HepG2 (cell line): ENCODE data around the gene ST8SIA6.

ENCODE experiments used
- HIVEP1 ChIP-seq: sonication (generic); formaldehyde crosslinking; IDR thresholded peaks from 2 replicates; pipeline ENCODE4 v1.4.0; 2020; ENCODE audit warnings: mild to moderate bottlenecking, missing genetic modification reagents
- TBP ChIP-seq: sonication (generic); formaldehyde crosslinking; IDR thresholded peaks from 2 replicates; pipeline ENCODE4 v1.5.0; 2020; ENCODE audit warnings: missing genetic modification reagents

DNA sequence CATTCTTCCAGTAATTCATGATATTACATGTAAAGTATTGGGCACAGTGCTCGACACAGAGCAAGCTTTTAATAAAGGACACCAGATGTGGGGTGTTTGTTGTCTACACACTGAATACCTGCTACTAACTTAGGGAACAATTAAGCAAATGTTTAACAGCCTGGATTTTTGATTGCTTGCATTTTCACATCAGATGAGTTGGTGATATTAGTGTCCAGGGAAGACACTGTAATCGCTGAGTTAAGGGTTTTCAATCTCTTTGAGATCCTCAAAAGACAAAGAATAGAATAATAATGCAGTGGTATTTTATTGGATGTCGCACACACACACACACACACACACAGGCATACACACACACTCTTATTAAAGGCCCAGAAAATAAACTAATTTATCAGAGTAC, 147.3 kb downstream of the ST8SIA6 start:
- TF ChIP-seq TBP (CRISPR knock-in tag) = no peak
- no peak for TF ChIP-seq HIVEP1 (CRISPR knock-in tag)
